ENCODE results near the gene PRF1. TPM values are rescaled to one million over a fixed set of nuclear protein-coding genes. Genes with fewer than 3 reads are reported as not detected.
A peak's percentile ranks its signal among the peaks of the same experiment; 100 is the strongest.
"Not testable (repeated sequence)": the region's sequence is repeated elsewhere in the genome, so short reads cannot be mapped to it uniquely, and the experiment has no call there.

Gene PRF1
- total RNA-seq, 2 donors from 2014 or later: 30.9 to 35.7 TPM

- H3K27ac Mint-ChIP-seq: no peak overlapping the region
- no peaks in the 10 kb centered on the region for H3K36me3 Mint-ChIP-seq
- no peak for DNase-seq (ENCODE audit: low spot score in 2 of 2)
- H3K9me3 Mint-ChIP-seq: no peaks in the 10 kb centered on the region
- no peak for ATAC-seq
Observed at GRCh38 chr10:70589762-70590654, 12.5 kb downstream of the PRF1 start.

GRCh38 chr10:70588859-70589570 is 13.5 kb downstream of the PRF1 start:
- no peaks in the 10 kb centered on the region for H3K36me3 Mint-ChIP-seq
- no peak overlapping the region for H3K27ac Mint-ChIP-seq
- ATAC-seq (no peak), DNase-seq (ENCODE audit: low spot score in 2 of 2) (no peak)
- H3K9me3 Mint-ChIP-seq: no peaks in the 10 kb centered on the region

GRCh38 chr10:70588255-70588654 is 14.3 kb downstream of the PRF1 start:
- no peak for ATAC-seq
- H3K27ac Mint-ChIP-seq: no peak overlapping the region
- peak in 1 of 2 donors; percentile 7 for DNase-seq (ENCODE audit: low spot score in 2 of 2)
- H3K36me3 Mint-ChIP-seq: no peaks in the 10 kb centered on the region
- H3K9me3 Mint-ChIP-seq: no peaks in the 10 kb centered on the region

- ATAC-seq: peak; percentile 81 to 96
- DNase-seq (ENCODE audit: low spot score in 2 of 2): peak in 1 of 2 donors; percentile 13
- no peaks in the 10 kb centered on the region for H3K9me3 Mint-ChIP-seq
- peak overlapping the region; percentile 59 to 85 for H3K27ac Mint-ChIP-seq
- H3K36me3 Mint-ChIP-seq: no peaks in the 10 kb centered on the region
Observed at GRCh38 chr10:70587045-70587658, 15.4 kb downstream of the PRF1 start.

- Mint-ChIP-seq H3K27ac (peak overlapping the region in 1 of 2 donors; percentile 59), H3K9me3 (no peaks in the 10 kb centered on the region), H3K36me3 (no peaks in the 10 kb centered on the region)
- ATAC-seq (no peak), DNase-seq (ENCODE audit: low spot score in 2 of 2) (no peak)
Observed at GRCh38 chr10:70586348-70586930, 16.1 kb downstream of the PRF1 start.

- DNase-seq (ENCODE audit: low spot score in 2 of 2): no peak
- no peak overlapping the region for H3K27ac Mint-ChIP-seq
- ATAC-seq: peak in 1 of 2 donors; percentile 17
- no peaks in the 10 kb centered on the region for H3K9me3 Mint-ChIP-seq
- H3K36me3 Mint-ChIP-seq: no peaks in the 10 kb centered on the region
Observed at GRCh38 chr10:70585578-70586169, 16.9 kb downstream of the PRF1 start.

- Mint-ChIP-seq H3K27ac (no peak overlapping the region), H3K9me3 (no peaks in the 10 kb centered on the region), H3K36me3 (no peaks in the 10 kb centered on the region)
- ATAC-seq (no peak), DNase-seq (ENCODE audit: low spot score in 2 of 2) (no peak)
Observed at GRCh38 chr10:70584909-70585544, 17.5 kb downstream of the PRF1 start.

GRCh38 chr10:70584366-70584765 is 18.2 kb downstream of the PRF1 start:
- ATAC-seq: no peak
- Mint-ChIP-seq H3K9me3 (peaks cover 0 to 3% of the 10 kb centered on the region in 2 donors), H3K36me3 (no peaks in the 10 kb centered on the region), H3K27ac (no peak overlapping the region)
- no peak for DNase-seq (ENCODE audit: low spot score in 2 of 2)

- no peak for DNase-seq (ENCODE audit: low spot score in 2 of 2)
Observed at GRCh38 chr10:70583669-70584037, 18.9 kb downstream of the PRF1 start.

GRCh38 chr10:70582793-70583668 is 19.5 kb downstream of the PRF1 start:
- Mint-ChIP-seq H3K27ac (no peak overlapping the region), H3K9me3 (peaks cover 0 to 3% of the 10 kb centered on the region in 2 donors), H3K36me3 (no peaks in the 10 kb centered on the region)
- no peak for DNase-seq (ENCODE audit: low spot score in 2 of 2)
- ATAC-seq: no peak

More at GRCh38 chr10:70583669-70584037, 18.9 kb downstream of the PRF1 start:
- Mint-ChIP-seq H3K36me3 (no peaks in the 10 kb centered on the region), H3K9me3 (peaks cover 0 to 3% of the 10 kb centered on the region in 2 donors), H3K27ac (no peak overlapping the region)
- no peak for ATAC-seq

- H3K27ac Mint-ChIP-seq; H3K9me3 Mint-ChIP-seq; ATAC-seq; DNase-seq (ENCODE audit: low spot score in 2 of 2); H3K36me3 Mint-ChIP-seq: not testable (repeated sequence)
Observed at GRCh38 chr10:70581176-70581575, 21.4 kb downstream of the PRF1 start.

- peaks cover 0 to 3% of the 10 kb centered on the region in 2 donors for H3K9me3 Mint-ChIP-seq
- peak; percentile 19 to 39 for ATAC-seq
- DNase-seq (ENCODE audit: low spot score in 2 of 2): peak; percentile 26 to 66
- H3K36me3 Mint-ChIP-seq: no peaks in the 10 kb centered on the region
- peak overlapping the region; percentile 88 to 89 for H3K27ac Mint-ChIP-seq
Observed at GRCh38 chr10:70579234-70580002, 23.1 kb downstream of the PRF1 start.

- DNase-seq (ENCODE audit: low spot score in 2 of 2) (peak; percentile 71 to 79), ATAC-seq (peak; percentile 87 to 91)
- Mint-ChIP-seq H3K9me3 (peaks cover 0 to 3% of the 10 kb centered on the region in 2 donors), H3K27ac (peak overlapping the region; percentile 88 to 89), H3K36me3 (no peaks in the 10 kb centered on the region)
Observed at GRCh38 chr10:70578371-70578947, 24.1 kb downstream of the PRF1 start.

- H3K27ac Mint-ChIP-seq: peak overlapping the region; percentile 69 to 88
- H3K36me3 Mint-ChIP-seq: no peaks in the 10 kb centered on the region
- ATAC-seq: no peak
- H3K9me3 Mint-ChIP-seq: peaks cover 0 to 3% of the 10 kb centered on the region in 2 donors
- no peak for DNase-seq (ENCODE audit: low spot score in 2 of 2)
Observed at GRCh38 chr10:70576803-70577517, 25.6 kb downstream of the PRF1 start.

Data from activated naive CD4-positive, alpha-beta T cell treated with anti-CD3 and anti-CD28 coated beads, Interleukin-2, amount 50 U/mL, for 72 hours (primary cell).